ENCODE data around the gene GIPC1. TPM values are rescaled to one million over a fixed set of nuclear protein-coding genes. Genes with fewer than 3 reads are reported as not detected.
A peak's percentile ranks its signal among the peaks of the same experiment; 100 is the strongest.

The GIPC1 gene
- total and polyA plus RNA-seq, 9 of the 15 experiments (the other 6 are each of a cell fraction or from before 2014, with no cell fraction given): 0.49 to 54.7 (median 24.8) TPM

DNA sequence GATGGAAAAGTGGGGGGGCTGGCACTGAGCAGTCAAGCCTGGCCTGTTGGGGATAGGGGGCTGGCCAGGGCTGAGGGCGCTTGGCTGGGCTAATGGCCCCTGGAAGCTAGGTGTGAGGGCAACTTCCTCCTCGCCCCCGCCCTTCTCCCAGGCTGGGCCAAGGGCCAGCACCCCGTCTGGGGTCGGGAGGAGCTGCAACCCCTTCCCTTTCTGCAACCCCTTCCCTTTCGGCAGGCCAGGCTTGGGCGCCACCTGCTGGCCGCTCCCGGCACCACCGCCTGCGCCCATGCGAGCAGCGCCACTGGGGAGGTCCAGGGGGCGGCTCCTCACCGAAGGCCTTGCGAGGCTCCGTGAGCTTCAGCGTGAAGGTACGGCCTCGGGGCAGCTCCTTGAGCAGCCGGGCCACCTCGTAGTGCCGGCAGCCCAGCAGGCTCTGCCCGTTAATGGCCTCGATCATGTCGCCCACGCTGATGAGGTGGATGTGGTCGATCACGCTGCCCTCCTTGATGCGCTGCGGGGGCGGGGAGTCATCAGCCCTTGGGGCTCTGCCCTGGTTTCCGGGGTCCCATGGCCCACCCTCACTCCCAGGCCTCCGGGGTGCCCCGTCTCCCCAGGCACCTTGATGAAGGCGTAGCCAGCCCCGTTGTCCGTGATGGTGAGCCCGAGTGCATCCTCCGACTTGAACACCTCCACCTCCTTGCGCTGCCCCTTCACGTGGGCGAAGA lies 15.8 kb downstream of the GIPC1 start (continued):
- TF ChIP-seq FOS (IDR thresholded peaks at IDR 0.05; ENCODE audit: extremely low read depth, insufficient read length) (no peak), TRIM24 (IDR thresholded peaks at IDR 0.05) (no peak), HOXB6 (CRISPR knock-in tag; IDR thresholded peaks at IDR 0.05; ENCODE audit: borderline replicate concordance) (no peak), POLR3A (IDR thresholded peaks at IDR 0.05; ENCODE audit: borderline replicate concordance, extremely low read depth, insufficient read depth, insufficient read length) (no peak), HCFC1 (IDR thresholded peaks at IDR 0.05; ENCODE audit: low read depth, low read length) (no peak), RNF2 (IDR thresholded peaks at IDR 0.05) (no peak), NCOA1 (IDR thresholded peaks at IDR 0.05; ENCODE audit: low read depth) (no peak), POLR2G (IDR thresholded peaks at IDR 0.05; ENCODE audit: low read depth, low read length) (peak; percentile 67), CBFB (CRISPR knock-in tag; IDR thresholded peaks at IDR 0.05) (peak; percentile 32; the same call in 1 of the 2 replicates), POLR3G (IDR thresholded peaks at IDR 0.05; ENCODE audit: extremely low read depth, insufficient read length, insufficient replicate concordance) (no peak), JUNB (CRISPR knock-in tag; conservative IDR thresholded peaks at IDR 0.05) (no peak), ILF3 (IDR thresholded peaks at IDR 0.05; ENCODE audit: borderline replicate concordance) (no peak), FIP1L1 (IDR thresholded peaks at IDR 0.05; ENCODE audit: low read depth, low read length, poor library complexity, severe bottlenecking) (no peak), ZNF212 (CRISPR knock-in tag; IDR thresholded peaks at IDR 0.05) (no peak), TCF3 (CRISPR knock-in tag; IDR thresholded peaks at IDR 0.05) (no peak), BRCA1 (IDR thresholded peaks at IDR 0.05) (no peak), BRCA1 (CRISPR knock-in tag; IDR thresholded peaks at IDR 0.05) (no peak), FOXJ3 (CRISPR knock-in tag; IDR thresholded peaks at IDR 0.05) (no peak), BRD9 (IDR thresholded peaks at IDR 0.05; ENCODE audit: low read depth, partially characterized antibody) (no peak), BCOR (IDR thresholded peaks at IDR 0.05) (no peak)
- TF ChIP-seq, protein P1, sequence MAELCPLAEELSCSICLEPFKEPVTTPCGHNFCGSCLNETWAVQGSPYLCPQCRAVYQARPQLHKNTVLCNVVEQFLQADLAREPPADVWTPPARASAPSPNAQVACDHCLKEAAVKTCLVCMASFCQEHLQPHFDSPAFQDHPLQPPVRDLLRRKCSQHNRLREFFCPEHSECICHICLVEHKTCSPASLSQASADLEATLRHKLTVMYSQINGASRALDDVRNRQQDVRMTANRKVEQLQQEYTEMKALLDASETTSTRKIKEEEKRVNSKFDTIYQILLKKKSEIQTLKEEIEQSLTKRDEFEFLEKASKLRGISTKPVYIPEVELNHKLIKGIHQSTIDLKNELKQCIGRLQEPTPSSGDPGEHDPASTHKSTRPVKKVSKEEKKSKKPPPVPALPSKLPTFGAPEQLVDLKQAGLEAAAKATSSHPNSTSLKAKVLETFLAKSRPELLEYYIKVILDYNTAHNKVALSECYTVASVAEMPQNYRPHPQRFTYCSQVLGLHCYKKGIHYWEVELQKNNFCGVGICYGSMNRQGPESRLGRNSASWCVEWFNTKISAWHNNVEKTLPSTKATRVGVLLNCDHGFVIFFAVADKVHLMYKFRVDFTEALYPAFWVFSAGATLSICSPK (IDR thresholded peaks at IDR 0.05; ENCODE audit: borderline replicate concordance): no peak
- TF ChIP-seq, protein P2, sequence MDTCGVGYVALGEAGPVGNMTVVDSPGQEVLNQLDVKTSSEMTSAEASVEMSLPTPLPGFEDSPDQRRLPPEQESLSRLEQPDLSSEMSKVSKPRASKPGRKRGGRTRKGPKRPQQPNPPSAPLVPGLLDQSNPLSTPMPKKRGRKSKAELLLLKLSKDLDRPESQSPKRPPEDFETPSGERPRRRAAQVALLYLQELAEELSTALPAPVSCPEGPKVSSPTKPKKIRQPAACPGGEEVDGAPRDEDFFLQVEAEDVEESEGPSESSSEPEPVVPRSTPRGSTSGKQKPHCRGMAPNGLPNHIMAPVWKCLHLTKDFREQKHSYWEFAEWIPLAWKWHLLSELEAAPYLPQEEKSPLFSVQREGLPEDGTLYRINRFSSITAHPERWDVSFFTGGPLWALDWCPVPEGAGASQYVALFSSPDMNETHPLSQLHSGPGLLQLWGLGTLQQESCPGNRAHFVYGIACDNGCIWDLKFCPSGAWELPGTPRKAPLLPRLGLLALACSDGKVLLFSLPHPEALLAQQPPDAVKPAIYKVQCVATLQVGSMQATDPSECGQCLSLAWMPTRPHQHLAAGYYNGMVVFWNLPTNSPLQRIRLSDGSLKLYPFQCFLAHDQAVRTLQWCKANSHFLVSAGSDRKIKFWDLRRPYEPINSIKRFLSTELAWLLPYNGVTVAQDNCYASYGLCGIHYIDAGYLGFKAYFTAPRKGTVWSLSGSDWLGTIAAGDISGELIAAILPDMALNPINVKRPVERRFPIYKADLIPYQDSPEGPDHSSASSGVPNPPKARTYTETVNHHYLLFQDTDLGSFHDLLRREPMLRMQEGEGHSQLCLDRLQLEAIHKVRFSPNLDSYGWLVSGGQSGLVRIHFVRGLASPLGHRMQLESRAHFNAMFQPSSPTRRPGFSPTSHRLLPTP (IDR thresholded peaks at IDR 0.05; ENCODE audit: borderline replicate concordance, extremely low read depth, insufficient read length): no peak
- TF ChIP-seq, protein P3, sequence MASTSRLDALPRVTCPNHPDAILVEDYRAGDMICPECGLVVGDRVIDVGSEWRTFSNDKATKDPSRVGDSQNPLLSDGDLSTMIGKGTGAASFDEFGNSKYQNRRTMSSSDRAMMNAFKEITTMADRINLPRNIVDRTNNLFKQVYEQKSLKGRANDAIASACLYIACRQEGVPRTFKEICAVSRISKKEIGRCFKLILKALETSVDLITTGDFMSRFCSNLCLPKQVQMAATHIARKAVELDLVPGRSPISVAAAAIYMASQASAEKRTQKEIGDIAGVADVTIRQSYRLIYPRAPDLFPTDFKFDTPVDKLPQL (IDR thresholded peaks at IDR 0.05; ENCODE audit: extremely low read depth, insufficient read length): no peak
- TF ChIP-seq, protein P4, sequence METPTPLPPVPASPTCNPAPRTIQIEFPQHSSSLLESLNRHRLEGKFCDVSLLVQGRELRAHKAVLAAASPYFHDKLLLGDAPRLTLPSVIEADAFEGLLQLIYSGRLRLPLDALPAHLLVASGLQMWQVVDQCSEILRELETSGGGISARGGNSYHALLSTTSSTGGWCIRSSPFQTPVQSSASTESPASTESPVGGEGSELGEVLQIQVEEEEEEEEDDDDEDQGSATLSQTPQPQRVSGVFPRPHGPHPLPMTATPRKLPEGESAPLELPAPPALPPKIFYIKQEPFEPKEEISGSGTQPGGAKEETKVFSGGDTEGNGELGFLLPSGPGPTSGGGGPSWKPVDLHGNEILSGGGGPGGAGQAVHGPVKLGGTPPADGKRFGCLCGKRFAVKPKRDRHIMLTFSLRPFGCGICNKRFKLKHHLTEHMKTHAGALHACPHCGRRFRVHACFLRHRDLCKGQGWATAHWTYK (CRISPR knock-in tag; IDR thresholded peaks at IDR 0.05): 0 out of 2 replicates have a peak, but pooled peaks have one; percentile 57

Measured in K562 (cell line).